ENCODE data around the gene FNDC1.

The FNDC1 gene

DNA sequence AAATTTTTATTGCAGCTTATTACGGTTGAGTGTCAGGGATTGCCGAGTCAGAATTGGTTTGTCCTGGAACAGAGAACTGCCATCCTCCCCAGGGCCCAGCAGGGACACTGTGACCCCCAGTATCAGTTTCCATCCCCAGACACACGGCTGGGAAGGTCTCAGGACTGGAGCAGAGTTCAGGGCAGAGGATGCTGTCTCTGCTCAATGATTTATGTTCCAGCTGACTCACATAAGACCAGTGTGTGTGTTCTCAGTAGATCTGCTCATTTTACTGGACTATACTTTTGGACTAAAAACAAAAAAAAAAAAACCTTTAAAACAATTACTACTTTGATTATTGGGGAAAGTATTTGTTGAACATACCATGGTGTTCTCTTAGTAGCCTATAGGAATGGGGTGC, 44.2 kb downstream of the FNDC1 start:
- DNase-seq, result no peak

DNA sequence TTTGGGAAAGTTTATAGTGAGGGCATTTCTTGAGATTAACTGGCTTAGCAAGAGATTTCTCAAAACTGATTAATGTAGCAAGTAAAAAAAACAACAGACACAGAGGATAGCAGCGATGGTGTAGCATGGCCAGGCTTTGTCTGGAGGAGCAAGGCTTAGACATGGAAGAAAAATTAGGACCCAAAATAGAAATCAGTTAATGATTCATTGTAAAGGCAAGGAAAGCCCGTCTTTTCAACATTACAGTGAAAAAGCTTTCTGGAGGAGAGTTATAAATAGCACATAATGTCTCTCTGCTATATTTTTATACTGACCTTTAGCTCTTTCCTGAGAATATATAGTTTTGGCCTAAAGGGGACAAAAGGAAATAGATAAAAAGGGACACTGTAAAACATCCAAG, 45.1 kb downstream of the FNDC1 start:
- DNase-seq, result no peak

DNA sequence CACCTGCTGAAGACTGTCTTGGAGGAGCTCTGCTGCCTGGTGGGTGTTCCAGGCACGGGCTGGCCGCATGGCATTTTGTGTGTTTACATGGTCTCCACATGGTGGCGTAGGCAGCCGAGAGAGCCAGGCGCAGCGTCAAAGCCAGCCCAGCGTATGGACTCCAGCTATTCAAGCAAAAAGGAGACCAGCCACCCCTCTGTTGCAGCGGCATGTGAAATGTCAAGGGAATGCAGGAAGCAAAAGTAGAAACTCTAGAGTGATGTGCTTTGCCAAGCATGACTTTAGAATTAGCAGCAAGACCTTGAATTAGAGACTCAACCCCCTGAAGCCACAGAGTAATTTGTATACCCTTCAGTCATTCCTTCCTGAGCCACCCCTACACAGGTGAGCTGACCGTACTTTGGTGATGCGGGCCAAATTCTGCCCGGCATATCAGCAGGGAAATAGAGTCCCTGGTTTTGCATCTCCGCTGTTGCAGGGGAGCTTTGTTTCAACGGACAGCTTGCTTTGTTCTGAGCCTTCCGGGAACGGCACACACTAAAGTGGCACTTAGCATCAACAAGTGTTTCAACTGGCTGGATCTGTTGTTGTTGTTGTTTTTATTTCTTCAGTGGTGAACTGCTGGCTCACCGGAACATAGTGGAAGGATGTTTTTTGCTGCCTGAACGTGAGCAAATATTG, 48.5 kb downstream of the FNDC1 start:
- DNase-seq, result no peak

DNA sequence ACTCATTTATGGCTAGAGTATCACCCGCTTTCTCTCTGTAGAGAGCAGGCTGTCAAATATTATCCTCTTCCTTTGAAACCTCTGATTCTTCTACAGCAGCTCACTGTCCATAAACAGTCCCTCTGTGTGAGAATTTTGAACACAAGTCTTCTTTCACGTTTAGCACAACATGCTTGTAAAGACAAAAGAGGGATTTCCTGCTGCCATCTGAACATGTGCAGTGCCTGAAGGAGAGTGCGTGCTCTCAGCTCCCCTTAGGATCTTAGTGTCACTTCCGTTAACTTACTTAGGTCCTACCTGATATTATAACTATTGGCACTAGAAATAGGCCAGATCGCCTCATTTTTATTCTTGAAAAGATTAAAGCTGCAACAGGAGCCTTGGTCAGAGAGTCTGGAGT, 50.9 kb downstream of the FNDC1 start:
- no peak for DNase-seq

DNA sequence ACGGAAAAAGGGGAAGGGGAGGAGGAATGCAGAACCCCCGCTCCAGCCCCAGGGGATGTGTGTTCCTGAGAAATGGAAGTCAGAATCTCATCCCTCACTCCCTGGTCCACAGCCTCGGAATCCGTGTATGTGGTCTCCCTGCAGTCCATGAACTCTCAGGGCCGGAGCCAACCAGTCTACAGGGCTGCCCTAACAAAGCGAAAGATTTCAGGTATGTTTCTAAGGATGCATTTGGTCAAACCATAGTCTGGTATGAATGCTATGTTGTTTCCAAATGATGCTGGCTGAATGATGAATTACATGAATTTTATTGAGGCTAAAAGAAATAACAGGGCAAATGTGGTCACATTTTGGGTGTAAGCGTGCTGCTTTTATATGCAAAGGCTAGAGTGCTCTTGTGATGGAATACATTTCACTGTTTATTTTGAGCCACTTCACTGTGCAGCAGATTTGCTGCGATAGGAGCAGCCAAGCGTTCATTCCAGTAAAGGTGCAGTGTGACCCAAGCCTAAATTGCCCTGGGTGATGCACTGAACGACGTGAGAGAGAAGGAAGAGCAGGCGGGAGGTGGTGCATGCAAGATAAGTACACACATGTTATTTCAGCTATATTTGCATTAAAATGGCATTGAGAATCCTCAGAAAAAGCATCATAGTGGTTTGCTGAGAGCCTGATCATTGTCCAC, 52.4 kb downstream of the FNDC1 start:
- DNase-seq, result no peak

DNA sequence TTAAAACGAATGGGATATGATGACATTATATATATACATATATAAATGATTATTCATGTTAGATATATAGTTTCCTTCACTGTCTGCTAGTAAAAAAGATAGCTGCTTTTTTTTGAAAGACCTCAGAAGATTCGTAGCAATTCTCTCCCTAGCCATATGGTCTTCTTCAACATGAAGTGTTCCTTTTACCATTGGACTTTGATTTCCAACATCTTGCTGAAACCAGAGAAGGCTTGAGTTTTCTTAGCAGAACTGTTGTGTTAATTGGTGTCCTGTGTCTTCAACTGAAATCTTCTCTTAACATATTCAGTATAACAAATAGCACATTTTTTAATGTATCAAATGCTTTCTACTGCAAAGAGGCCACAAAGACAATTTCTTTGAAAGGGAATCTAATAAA, 55.3 kb downstream of the FNDC1 start:
- DNase-seq, result no peak

DNA sequence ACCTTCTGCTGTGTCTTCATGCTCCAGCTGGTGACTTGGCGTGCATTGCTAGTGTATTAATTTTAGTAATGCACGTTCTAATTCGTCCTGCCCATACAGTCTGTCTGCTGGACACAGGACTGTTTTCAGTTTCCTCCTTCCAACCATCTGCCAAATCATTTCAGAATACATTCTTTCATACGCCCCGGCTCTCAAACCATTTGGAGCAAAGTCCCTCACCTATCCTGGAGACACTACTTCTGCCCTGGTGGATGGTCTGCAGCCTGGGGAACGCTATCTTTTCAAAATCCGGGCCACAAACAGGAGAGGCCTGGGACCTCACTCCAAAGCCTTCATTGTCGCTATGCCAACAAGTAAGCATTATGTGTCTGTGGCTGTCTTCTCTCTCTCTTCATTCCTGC, 60.5 kb downstream of the FNDC1 start:
- DNase-seq, result no peak

DNA sequence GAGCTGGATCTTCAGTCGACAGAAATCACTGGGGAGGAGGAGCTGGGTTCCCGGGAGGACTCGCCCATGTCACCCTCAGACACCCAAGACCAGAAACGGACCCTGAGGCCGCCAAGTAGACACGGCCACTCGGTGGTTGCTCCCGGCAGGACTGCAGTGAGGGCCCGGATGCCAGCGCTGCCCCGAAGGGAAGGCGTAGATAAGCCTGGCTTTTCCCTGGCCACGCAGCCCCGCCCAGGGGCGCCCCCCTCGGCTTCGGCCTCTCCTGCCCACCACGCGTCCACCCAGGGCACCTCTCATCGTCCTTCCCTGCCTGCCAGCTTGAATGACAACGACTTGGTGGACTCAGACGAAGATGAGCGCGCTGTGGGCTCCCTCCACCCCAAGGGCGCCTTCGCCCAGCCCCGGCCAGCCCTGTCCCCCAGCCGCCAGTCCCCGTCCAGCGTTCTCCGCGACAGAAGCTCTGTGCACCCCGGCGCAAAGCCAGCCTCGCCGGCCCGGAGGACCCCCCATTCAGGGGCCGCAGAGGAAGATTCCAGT, 63.0 kb downstream of the FNDC1 start:
- no peak for DNase-seq

DNA sequence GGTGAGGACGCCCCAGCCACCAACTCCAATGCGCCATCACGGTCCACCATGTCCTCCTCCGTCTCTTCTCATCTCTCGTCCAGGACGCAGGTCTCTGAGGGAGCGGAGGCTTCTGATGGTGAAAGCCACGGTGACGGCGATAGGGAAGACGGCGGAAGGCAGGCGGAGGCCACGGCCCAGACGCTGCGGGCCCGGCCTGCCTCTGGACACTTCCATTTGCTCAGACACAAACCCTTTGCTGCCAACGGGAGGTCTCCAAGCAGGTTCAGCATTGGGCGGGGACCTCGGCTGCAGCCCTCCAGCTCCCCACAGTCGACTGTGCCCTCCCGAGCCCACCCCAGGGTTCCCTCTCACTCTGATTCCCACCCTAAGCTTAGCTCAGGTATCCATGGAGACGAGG, 63.6 kb downstream of the FNDC1 start:
- DNase-seq, result no peak

DNA sequence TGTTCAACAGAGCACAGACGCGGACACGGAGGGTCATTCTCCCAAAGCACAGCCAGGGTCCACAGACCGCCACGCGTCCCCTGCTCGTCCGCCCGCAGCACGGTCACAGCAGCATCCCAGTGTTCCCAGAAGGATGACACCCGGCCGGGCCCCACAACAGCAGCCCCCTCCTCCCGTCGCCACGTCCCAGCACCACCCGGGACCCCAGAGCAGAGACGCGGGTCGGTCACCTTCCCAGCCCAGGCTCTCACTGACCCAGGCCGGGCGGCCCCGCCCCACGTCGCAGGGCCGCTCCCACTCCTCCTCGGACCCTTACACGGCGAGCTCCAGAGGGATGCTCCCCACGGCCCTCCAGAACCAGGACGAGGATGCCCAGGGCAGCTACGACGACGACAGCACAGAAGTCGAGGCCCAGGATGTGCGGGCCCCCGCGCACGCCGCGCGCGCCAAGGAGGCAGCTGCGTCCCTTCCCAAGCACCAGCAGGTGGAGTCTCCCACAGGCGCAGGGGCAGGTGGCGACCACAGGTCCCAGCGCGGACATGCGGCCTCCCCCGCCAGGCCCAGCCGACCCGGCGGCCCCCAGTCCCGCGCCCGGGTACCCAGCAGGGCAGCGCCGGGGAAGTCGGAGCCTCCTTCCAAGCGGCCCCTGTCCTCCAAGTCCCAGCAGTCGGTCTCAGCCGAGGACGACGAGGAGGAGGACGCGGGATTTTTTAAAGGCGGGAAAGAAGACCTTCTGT, 64.3 kb downstream of the FNDC1 start:
- no peak for DNase-seq

DNA sequence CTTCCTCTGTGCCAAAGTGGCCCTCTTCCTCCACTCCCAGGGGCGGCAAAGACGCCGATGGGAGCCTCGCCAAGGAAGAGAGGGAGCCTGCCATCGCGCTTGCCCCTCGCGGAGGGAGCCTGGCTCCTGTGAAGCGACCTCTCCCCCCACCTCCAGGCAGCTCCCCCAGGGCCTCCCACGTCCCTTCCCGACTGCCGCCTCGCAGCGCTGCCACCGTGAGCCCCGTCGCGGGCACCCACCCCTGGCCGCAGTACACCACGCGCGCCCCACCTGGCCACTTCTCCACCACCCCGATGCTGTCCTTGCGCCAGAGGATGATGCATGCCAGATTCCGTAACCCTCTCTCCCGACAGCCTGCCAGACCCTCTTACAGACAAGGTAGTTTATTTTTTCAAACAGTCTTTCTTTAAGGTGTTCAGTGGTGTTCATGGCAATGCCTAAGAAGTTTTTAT, 64.9 kb downstream of the FNDC1 start:
- no peak for DNase-seq

DNA sequence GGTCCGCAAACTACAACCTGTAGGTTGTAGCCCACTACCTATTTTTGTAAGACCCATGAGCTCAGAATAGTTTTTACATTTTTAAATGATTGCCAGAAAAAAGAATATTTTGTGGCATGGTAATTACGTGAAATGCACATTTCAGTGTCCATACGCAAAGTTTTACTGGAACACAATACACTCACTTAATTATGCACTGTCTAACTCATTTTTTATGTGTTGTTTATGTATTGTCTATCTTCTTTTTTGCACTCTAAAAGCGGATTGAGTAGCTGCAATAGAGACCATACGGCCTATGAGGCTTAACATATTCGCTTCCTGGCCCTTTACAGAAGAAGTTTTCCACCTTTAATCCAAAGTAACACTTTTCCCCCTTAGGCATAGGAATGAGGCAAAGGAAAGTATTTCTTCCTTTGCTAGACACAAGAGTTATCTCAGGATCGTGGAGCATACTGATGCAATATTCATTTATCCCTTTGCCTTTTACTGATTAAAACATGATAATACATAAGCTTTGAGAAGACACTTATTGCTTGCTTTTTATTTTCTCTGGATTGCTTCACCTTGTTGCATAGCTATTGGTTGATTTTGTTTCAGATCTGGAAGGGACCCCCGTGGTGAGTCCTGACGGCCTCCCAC, 69.8 kb downstream of the FNDC1 start:
- DNase-seq, result no peak

DNA sequence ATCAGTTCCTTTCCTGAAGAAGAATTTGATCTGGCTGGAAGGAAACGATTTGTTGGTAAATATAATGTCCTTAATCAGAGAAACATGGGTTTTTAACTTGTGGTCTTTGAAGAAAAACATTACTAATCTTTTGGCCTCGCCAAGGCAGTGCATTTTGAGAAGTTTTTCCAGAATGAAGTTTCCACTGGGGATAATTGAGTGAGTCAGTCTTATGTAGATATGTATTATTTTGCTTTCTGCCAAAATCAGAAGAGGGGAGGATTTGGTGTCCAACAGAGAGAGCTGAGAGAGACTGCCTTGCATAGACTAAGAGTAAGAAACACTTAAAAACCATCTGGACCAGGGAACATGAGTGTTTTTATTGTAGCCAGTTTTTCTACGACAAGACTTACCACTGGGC, 79.9 kb downstream of the FNDC1 start:
- no peak for DNase-seq

DNA sequence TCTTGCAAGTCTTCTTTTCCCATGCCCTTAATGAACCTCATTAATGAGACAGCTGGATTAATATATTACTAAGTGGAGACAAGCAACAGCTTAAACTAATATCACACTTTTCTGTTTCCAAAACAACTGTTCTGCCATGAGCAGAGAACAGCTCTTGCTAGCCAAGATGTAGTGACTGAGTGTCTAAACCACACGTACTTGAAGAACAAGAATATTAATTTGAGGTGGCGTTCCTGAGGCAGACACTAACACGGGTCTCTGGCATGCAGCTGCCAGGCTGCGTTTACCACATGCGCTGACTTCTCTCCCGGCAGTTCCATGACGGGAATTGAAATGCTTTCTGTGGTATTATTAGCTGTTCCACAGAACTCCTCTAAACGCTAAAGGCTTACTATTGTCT, 80.6 kb downstream of the FNDC1 start:
- no peak for DNase-seq

DNA sequence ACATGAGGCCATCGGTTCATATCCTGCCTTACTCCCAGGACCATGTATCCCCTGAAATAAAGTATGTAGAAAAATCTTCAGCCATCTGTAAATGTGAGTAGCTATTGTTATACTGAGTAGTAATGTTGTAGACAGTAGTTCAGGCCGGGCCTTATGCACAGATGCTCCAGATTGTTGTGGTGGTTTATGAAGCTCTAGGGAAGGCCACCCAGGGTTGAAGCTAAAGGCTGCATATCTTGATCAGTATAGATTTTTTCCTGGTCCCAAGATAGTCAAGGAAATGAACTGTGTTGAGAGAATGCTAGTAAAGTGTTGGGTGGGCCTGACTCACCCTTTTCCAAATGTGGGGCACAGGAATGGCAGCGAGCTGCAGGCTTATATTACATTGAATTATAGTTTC, 81.4 kb downstream of the FNDC1 start:
- DNase-seq, result no peak

DNA sequence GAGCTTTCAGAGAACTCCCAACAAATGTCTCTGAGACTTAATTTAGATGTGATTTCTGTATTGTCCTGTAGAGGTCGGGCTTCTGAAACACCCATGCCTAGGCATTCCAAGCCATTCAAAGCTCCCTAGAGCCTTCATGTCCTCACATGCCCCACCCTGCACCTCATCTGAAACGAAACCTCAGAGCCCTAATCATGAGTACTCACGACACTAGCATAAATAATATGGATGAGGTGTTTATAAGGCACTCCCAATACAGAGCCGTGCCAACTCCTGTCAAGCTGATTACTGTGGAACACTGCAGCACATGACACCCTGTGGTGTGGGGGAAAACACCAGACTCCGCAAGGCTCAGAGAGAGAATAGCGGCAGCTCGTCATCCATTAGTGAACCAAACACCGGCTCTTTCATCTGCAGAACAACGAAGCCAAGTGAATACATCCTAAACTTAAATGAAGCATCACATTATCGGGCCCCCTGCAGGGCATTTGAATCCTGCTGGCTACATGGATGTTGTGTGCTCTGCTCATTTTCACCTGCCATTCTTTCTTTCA, 83.8 kb downstream of the FNDC1 start:
- peak; percentile 33 for DNase-seq

DNA sequence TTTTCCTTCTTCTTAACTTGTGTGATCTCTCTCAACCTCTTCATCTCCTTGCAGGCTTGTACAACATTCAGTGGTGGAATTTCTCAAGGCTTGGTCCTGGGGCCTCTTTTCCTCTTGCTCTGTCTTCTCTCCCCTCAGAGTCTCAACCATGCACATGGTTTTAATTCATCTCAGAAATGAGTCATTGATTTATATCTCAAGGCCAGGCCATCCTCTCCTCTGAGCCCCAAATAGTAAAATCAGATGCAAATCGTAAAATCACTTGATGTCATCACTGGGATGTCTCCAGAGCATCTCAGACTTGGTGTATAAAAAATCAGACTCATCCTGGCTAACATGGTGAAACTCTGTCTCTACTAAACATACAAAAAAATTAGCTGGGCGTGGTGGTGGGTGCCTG, 85.0 kb downstream of the FNDC1 start:
- DNase-seq, result no peak

DNA sequence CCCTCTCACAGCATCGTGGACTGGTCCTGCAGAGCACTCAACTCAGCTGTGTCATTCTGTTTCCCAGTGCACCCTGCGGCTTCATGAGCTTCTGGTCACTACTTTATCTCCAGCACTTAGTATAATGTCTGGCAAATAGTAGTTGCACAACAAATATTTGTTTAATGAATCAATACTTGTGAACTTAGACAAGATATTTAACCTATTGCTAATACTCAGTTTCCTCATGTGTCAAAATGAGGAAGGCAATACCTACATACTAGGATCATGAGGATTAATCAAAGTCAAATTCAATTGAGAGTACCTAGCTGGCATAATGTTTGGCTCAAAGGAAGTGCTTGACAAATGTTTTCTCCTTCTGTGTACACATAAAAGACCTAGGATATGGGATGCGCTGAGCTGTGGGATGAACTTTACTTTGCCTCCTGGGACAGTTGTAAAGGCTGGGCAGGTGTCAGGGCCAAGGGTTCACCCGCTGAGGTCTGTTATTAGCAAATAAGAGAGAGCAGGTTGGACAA, 86.3 kb downstream of the FNDC1 start:
- no peak for DNase-seq

DNA sequence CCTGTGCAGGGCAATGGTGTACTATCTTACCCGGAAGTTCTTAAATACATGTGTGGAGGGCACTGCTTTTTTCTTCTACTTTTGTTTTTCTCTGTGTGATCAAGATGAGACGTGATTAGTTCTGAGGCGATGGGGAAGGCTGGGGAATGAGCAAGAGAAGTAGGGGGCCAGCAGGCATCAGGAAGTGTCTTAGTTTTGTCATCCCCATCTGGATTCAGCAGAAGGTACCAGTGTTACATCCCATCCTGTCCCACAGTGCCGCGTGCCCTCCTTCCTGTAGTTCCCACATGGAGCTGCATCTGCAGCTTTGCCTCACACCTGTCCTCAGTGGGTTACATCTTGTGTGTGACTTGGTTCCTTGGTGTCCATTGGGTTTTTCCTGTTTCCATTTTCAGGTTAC, 86.9 kb downstream of the FNDC1 start:
- DNase-seq, result no peak

DNA sequence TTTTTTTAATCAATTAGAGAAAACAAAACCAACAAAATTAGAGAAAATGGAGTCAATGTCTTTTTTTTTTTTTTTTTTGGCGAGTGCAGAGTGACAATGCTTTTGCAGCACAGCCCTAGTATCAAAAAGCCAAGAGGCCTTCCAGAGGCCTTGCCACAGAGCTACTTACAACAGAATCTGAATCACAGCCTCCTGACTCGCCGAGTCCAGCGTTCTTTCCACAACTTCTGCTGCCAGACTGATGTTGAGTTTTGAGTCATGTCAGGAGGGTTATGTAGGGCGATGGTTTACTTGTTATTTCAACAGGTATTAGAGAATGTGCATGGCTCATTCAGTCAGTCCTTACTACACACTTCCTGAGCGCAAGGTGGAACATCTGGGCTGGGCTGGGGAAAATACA, 88.6 kb downstream of the FNDC1 start:
- DNase-seq, result no peak

DNA sequence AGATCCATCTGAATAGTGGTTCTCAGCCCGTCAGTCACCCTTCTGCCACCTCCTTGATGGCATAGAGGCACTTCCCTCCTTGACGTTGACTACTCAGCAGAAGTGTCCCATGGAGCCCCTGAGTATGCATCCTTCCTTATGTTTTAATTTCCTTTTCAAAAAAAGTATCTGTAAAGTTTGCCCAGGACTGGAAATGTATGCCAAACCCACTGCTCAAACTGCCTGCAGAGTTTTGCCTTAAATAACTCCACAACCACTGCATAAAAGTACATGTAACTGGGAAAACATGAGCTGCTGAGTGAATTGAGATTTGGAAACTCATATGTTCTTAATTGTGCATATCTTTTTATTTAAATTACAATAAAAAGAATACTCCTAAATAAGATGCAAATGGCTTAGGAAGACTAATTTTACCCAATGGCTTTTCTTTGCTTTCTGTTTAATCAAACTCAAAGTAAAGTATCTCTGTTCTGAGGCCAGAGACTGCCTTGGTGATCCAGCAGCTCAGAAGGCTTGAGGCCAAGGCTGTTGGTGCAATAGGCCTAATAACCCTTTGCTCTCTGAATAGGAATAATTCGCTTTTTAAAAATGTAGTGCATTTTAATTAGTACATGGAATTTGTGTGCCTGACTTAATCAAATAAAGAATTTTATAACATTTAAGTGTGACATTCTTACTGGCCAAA, 90.4 kb downstream of the FNDC1 start:
- DNase-seq, result no peak

DNA sequence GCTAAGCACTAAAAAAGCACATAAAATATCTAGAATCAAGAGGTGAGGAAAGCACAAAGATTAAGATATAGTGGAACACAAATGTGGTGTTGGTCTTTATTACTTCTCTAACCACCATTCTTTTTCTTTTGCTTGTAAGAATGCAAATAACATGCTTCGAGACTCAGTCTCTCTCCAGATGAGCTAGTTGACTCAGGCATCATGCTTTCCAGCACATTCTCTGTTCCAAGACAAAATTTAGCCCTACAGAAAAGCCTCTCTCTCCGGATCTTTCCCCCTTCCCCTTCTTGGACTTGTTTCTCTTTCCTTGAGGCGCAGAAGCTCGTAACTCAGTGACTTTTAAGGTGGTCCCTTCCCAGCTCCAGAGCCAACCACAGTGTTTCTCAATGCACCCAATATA, 91.0 kb downstream of the FNDC1 start:
- no peak for DNase-seq

Measured in midbrain (tissue), 1 donor.